ENCODE results near the gene JAZF1.

The JAZF1 gene

DNA sequence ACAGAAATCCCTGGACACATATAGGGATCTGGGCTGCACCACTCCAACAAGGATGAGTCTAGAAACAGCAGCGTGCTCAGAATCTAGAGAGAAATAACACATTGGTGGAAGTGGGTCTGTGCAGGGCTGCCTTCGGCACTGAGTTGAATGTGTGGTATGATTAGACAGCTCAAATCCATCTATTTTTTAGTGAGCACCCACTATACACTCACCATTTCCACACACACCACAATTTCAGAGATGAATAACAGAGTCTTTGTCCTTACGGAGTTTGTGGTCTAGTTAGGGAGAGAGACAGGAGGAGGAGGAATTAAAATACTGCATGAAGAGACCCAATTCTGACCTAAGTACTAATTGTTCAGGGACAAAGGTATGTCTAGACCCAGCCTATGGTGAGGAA is 44.2 kb downstream of the JAZF1 start:
- TF ChIP-seq EZH2 (IDR thresholded peaks at IDR 0.05; ENCODE audit: borderline replicate concordance, low read length), result no peak
- TF ChIP-seq, protein P1, sequence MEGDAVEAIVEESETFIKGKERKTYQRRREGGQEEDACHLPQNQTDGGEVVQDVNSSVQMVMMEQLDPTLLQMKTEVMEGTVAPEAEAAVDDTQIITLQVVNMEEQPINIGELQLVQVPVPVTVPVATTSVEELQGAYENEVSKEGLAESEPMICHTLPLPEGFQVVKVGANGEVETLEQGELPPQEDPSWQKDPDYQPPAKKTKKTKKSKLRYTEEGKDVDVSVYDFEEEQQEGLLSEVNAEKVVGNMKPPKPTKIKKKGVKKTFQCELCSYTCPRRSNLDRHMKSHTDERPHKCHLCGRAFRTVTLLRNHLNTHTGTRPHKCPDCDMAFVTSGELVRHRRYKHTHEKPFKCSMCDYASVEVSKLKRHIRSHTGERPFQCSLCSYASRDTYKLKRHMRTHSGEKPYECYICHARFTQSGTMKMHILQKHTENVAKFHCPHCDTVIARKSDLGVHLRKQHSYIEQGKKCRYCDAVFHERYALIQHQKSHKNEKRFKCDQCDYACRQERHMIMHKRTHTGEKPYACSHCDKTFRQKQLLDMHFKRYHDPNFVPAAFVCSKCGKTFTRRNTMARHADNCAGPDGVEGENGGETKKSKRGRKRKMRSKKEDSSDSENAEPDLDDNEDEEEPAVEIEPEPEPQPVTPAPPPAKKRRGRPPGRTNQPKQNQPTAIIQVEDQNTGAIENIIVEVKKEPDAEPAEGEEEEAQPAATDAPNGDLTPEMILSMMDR (IDR thresholded peaks at IDR 0.05; ENCODE audit: low read length), result no peak

DNA sequence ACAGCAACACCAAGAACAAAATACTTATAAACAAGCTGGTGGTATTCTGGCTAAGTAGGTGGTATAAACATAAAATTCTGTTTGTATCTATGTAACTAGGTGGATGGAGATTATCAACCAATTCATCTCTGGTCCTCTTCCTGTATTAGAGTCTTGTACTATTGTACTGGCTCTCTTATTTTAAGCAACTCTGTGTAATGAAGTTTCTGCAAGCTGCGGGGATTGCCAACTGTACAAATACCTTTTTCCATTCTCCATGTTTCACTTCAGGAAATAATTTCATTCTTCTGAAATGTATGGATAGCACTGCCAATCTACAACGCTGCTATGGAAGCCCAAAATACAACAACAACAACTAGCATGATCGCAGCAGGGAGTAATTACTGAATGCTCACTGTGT is 44.8 kb downstream of the JAZF1 start:
- H3K4me1 ChIP-seq (ENCODE audit: insufficient read depth, low read length, severe bottlenecking), result no peaks in the 10 kb centered on the region
- H3K9ac ChIP-seq (ENCODE audit: low read length), result no peak overlapping the region
- H4K20me1 ChIP-seq (ENCODE audit: insufficient read depth, low read length), result no peaks in the 10 kb centered on the region
- no peak overlapping the region for H3K27ac ChIP-seq (ENCODE audit: low read depth, low read length, poor library complexity, severe bottlenecking)
- no peak overlapping the region for H2AFZ ChIP-seq (ENCODE audit: low read length)
- no peaks in the 10 kb centered on the region for H3K9me3 ChIP-seq (ENCODE audit: low read length)
- H3K4me3 ChIP-seq (ENCODE audit: low read depth, low read length, poor library complexity, severe bottlenecking), result no peak overlapping the region
- H3K36me3 ChIP-seq (ENCODE audit: insufficient read depth, low read length), result no peaks in the 10 kb centered on the region
- H3K79me2 ChIP-seq (ENCODE audit: insufficient read depth, low read length), result no peaks in the 10 kb centered on the region
- H3K9me2 ChIP-seq (ENCODE audit: low read depth, low read length), result no peaks in the 10 kb centered on the region
- TF ChIP-seq, protein P1 (IDR thresholded peaks at IDR 0.05; ENCODE audit: low read length), result no peak
- TF ChIP-seq EZH2 (IDR thresholded peaks at IDR 0.05; ENCODE audit: borderline replicate concordance, low read length), result no peak
- no peaks in the 10 kb centered on the region for H3K27me3 ChIP-seq (ENCODE audit: insufficient read depth, low read length)
- no peaks in the 10 kb centered on the region for H3F3A ChIP-seq (ENCODE audit: insufficient read depth, low read length)
- no peak overlapping the region for H3K4me2 ChIP-seq (ENCODE audit: low read length)

More for the DNA sequence above, 44.2 kb downstream of the JAZF1 start:
- Histone ChIP-seq H2AFZ (ENCODE audit: low read length) (no peak overlapping the region), H3K79me2 (ENCODE audit: insufficient read depth, low read length) (no peaks in the 10 kb centered on the region), H3K27me3 (ENCODE audit: insufficient read depth, low read length) (no peaks in the 10 kb centered on the region), H3K9me2 (ENCODE audit: low read depth, low read length) (no peaks in the 10 kb centered on the region), H3K9me3 (ENCODE audit: low read length) (no peaks in the 10 kb centered on the region), H3K4me2 (ENCODE audit: low read length) (no peak overlapping the region), H3K4me1 (ENCODE audit: insufficient read depth, low read length, severe bottlenecking) (no peaks in the 10 kb centered on the region), H3K9ac (ENCODE audit: low read length) (no peak overlapping the region), H3K4me3 (ENCODE audit: low read depth, low read length, poor library complexity, severe bottlenecking) (no peak overlapping the region), H3K36me3 (ENCODE audit: insufficient read depth, low read length) (no peaks in the 10 kb centered on the region), H3K27ac (ENCODE audit: low read depth, low read length, poor library complexity, severe bottlenecking) (no peak overlapping the region), H4K20me1 (ENCODE audit: insufficient read depth, low read length) (no peaks in the 10 kb centered on the region), H3F3A (ENCODE audit: insufficient read depth, low read length) (no peaks in the 10 kb centered on the region)

DNA sequence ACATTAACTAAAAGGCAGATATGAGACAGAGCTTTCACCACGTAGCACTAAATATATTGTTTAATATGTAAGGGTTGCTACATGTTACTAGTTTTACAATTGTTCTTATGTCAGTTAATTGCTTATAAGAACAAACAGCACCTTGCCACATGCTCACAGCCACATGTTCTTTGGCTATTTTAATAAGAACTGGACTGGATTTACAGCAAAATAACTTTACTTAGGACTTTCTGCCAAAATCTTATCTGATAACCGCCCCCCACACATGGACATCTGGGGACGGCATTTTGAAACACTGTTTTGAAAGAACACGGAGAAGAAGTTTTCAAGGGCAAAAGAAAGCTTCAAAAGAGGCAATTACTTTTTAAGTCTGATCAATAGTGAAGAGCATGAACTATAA is 45.3 kb downstream of the JAZF1 start:
- no peaks in the 10 kb centered on the region for H3K36me3 ChIP-seq (ENCODE audit: insufficient read depth, low read length)
- no peaks in the 10 kb centered on the region for H3K9me3 ChIP-seq (ENCODE audit: low read length)
- H3K27me3 ChIP-seq (ENCODE audit: insufficient read depth, low read length), result no peaks in the 10 kb centered on the region
- H2AFZ ChIP-seq (ENCODE audit: low read length), result no peak overlapping the region
- H3K4me3 ChIP-seq (ENCODE audit: low read depth, low read length, poor library complexity, severe bottlenecking), result no peak overlapping the region
- no peaks in the 10 kb centered on the region for H3K79me2 ChIP-seq (ENCODE audit: insufficient read depth, low read length)
- no peak for TF ChIP-seq EZH2 (IDR thresholded peaks at IDR 0.05; ENCODE audit: borderline replicate concordance, low read length)
- TF ChIP-seq, protein P1 (IDR thresholded peaks at IDR 0.05; ENCODE audit: low read length), result no peak
- H3K9ac ChIP-seq (ENCODE audit: low read length), result no peak overlapping the region
- no peak overlapping the region for H3K27ac ChIP-seq (ENCODE audit: low read depth, low read length, poor library complexity, severe bottlenecking)
- no peaks in the 10 kb centered on the region for H3K4me1 ChIP-seq (ENCODE audit: insufficient read depth, low read length, severe bottlenecking)
- no peaks in the 10 kb centered on the region for H4K20me1 ChIP-seq (ENCODE audit: insufficient read depth, low read length)
- no peak overlapping the region for H3K4me2 ChIP-seq (ENCODE audit: low read length)
- no peaks in the 10 kb centered on the region for H3K9me2 ChIP-seq (ENCODE audit: low read depth, low read length)
- no peaks in the 10 kb centered on the region for H3F3A ChIP-seq (ENCODE audit: insufficient read depth, low read length)

Measured in OCI-LY1 (cell line).